GM10266 (cell line): ENCODE results near the gene INTS1.

Source experiments
- DNase-seq: peaks from one replicate; pipeline ENCODE4 v3.0.0; 2012; ENCODE audit errors: extremely low spot score
- CTCF ChIP-seq: IDR thresholded peaks from 2 replicates; pipeline ENCODE4 v1.5.1; 2012; ENCODE audit warnings: mild to moderate bottlenecking, low read depth; ENCODE audit not compliant: control insufficient read depth, insufficient read depth; ENCODE audit errors: missing control alignments

Gene INTS1

GRCh38 chr7:1481300-1481699, 22.9 kb downstream of the INTS1 start:
- DNase-seq: no peak
- no peak for TF ChIP-seq CTCF

GRCh38 chr7:1480670-1481069, 23.5 kb downstream of the INTS1 start:
- TF ChIP-seq CTCF: no peak
- no peak for DNase-seq

DNA sequence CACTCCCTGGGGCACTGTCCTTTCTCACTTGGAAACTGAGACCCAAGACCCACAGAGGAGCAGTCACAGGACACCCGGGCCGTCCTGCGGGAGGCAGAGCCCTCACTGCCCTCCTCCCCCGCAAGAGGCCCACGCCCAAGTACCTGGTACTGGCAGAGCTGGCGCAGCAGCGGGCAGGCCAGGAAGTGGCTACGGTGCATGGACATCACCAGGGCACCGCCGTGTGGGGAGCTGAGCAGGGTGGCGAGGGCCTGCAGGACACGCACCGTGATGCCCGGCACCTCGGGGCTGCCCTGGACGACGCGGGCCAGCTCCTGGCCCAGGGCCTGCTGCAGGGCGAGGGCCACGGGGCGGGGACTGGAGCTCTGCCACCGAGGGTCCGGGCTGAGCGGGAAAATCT, 24.9 kb downstream of the INTS1 start:
- no peak for TF ChIP-seq CTCF
- DNase-seq: no peak

DNA sequence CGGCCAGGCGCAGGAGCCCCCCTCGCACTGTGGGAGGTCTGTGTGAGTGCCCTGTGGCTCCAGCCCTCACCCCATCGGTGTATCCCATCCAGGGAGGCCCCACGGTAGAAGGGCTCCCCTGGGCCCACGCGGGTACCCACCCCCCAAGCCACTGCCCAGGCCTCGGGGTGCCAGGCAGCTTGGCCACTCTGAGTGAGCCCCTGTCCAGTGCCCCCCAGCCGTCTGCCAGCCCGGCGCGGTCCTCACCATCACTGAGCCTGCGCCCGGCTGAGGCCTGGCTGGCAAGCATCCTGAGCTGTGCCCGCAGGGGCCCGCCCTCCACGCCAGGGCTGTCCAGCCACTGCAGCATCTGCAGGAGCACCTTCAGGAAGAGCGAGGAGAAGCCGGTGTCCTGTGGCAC, 25.7 kb downstream of the INTS1 start:
- no peak for DNase-seq
- no peak for TF ChIP-seq CTCF

DNA sequence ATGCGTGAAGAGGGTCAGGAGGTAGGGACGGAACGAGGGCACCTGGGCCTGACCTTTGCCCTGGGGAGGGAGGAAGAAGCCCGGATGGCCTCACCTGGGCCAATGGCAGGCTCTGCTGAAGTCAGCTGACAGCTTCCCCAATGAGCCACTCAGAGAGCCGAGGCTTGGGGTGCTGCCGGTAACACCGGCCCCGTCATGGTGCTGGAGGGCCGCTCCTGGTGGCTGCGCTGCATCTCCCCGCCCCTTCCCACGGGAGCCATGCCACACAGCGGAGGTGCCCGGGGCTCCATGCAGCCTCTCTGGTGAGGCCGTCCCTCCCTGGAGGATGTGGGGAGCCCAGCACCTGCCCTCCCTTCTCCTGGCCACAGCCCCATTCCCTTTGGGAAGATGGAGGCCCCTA, 27.3 kb downstream of the INTS1 start:
- no peak for DNase-seq
- no peak for TF ChIP-seq CTCF

- no peak for TF ChIP-seq CTCF
- no peak for DNase-seq
Observed at GRCh38 chr7:1475991-1476390, 28.2 kb downstream of the INTS1 start.

- no peak for TF ChIP-seq CTCF
- no peak for DNase-seq
Observed at GRCh38 chr7:1475393-1475792, 28.8 kb downstream of the INTS1 start.
